H1 (cell line): Measurements from ENCODE around the gene AIPL1. TPM values are rescaled to one million over a fixed set of nuclear protein-coding genes. Genes with fewer than 3 reads are reported as not detected.
A peak's percentile ranks its signal among the peaks of the same experiment; 100 is the strongest.

Experiments
- CTCF ChIA-PET: fragments of 300-600 bp; sonication (Branson Sonifier 250); formaldehyde crosslinking; loops from one replicate; lab custom pipeline; 2021; ENCODE audit not compliant: partially characterized antibody; lab: Charles Lee
- POLR2A ChIA-PET: fragments of 300-600 bp; sonication (Branson Sonifier 250); formaldehyde crosslinking; loops from one replicate; lab custom pipeline; 2021; ENCODE audit warnings: inconsistent platforms; ENCODE audit not compliant: partially characterized antibody; lab: Charles Lee
- DNase-seq, 2 experiments: peaks; one replicate each; pipeline versions ENCODE4 v3.0.0 to v3.0.0-alpha.2; 2010 to 2022; ENCODE audit warnings: low spot score in 2 of 2, low read depth in 1 of 2, mixed read lengths in 1 of 2
- FAIRE-seq: peaks from 2 replicates; lab custom pipeline; 2011; peaks lifted over from hg19 to GRCh38; lab: Jason Lieb, UNC
- H2AFZ ChIP-seq: 2 replicates; pipeline ENCODE4 v1.8.1; 2012; ENCODE audit warnings: low read length, inconsistent platforms
- H2AK5ac ChIP-seq: 2 replicates; pipeline ENCODE4 v1.6.1; 2013; ENCODE audit warnings: low read depth, low read length
- H2BK120ac ChIP-seq: replicated peaks from 2 replicates; pipeline ENCODE3; 2013; ENCODE audit warnings: low read depth, low read length, inconsistent platforms
- H2BK12ac ChIP-seq: 2 replicates; pipeline ENCODE4 v1.6.1; 2013; ENCODE audit warnings: low read depth, low read length
- H2BK15ac ChIP-seq: 2 replicates; pipeline ENCODE4 v1.6.1; 2013; ENCODE audit warnings: low read length
- H2BK20ac ChIP-seq: 2 replicates; pipeline ENCODE4 v1.6.1; 2013; ENCODE audit warnings: low read length
- H2BK5ac ChIP-seq: 2 replicates; pipeline ENCODE4 v1.6.1; 2013; ENCODE audit warnings: low read depth, low read length
- H3K14ac ChIP-seq: 2 replicates; pipeline ENCODE4 v1.6.1; 2013; ENCODE audit warnings: inconsistent platforms; ENCODE audit not compliant: insufficient read length
- H3K18ac ChIP-seq: 2 replicates; pipeline ENCODE4 v1.6.1; 2013; ENCODE audit warnings: low read length; ENCODE audit errors: extremely low read depth
- H3K23ac ChIP-seq: 2 replicates; pipeline ENCODE4 v1.6.1; 2013; ENCODE audit warnings: inconsistent platforms; ENCODE audit not compliant: insufficient read length
- H3K23me2 ChIP-seq: 2 replicates; pipeline ENCODE4 v1.6.1; 2013; ENCODE audit warnings: low read depth, low read length
- H3K27ac ChIP-seq: 2 replicates; pipeline ENCODE4 v1.6.1; 2011; ENCODE audit warnings: low read depth, low read length, inconsistent platforms
- H3K27me3 ChIP-seq, 4 experiments: replicated peaks in 1 of 4; 1 replicate in 1 of 4; 2 replicates in 3 of 4; pipeline versions ENCODE4 v1.6.1 to v1.8.1; 2011 to 2013; ENCODE audit warnings: low read length in 3 of 4, mild to moderate bottlenecking in 3 of 4, inconsistent platforms in 2 of 4, mixed read lengths in 2 of 4, moderate library complexity in 1 of 4; ENCODE audit not compliant: control insufficient read depth in 3 of 4, insufficient read depth in 3 of 4; ENCODE audit errors: extremely low read depth in 1 of 4
- H3K36me3 ChIP-seq, 4 experiments: 2 replicates each; pipeline versions ENCODE4 v1.6.1 to v1.8.1; 2011 to 2013; ENCODE audit warnings: mild to moderate bottlenecking in 4 of 4, low read length in 3 of 4, moderate library complexity in 2 of 4, control low read depth in 1 of 4, inconsistent platforms in 1 of 4; ENCODE audit not compliant: insufficient read depth in 4 of 4, control insufficient read depth in 2 of 4
- H3K4ac ChIP-seq: replicated peaks from 2 replicates; pipeline ENCODE3; 2013; ENCODE audit warnings: low read length, low read depth, mixed read lengths, inconsistent platforms; ENCODE audit not compliant: insufficient read length
- H3K4me1 ChIP-seq, 4 experiments: replicated peaks in 1 of 4; 1 replicate in 1 of 4; 2 replicates in 3 of 4; pipeline versions ENCODE4 v1.6.1 to v1.8.1; 2011 to 2013; ENCODE audit warnings: low read length in 3 of 4, inconsistent platforms in 2 of 4, mixed read lengths in 1 of 4; ENCODE audit not compliant: insufficient read depth in 4 of 4, control insufficient read depth in 3 of 4
- H3K4me2 ChIP-seq, 2 experiments: 2 replicates each; pipeline versions ENCODE4 v1.6.1 to v1.8.1; 2011 to 2013; ENCODE audit warnings: low read depth in 2 of 2, low read length in 2 of 2, control low read depth in 1 of 2, inconsistent platforms in 1 of 2, mild to moderate bottlenecking in 1 of 2; ENCODE audit not compliant: insufficient read depth in 1 of 2
- H3K4me3 ChIP-seq, 4 experiments: fragments of 200-600, 300-600 bp in 1 of 4; sonication (generic), shearing (Covaris generic), sonication (Bioruptor Twin) in 1 of 4; 2 replicates each; pipeline versions ENCODE4 v1.5.1 to v1.8.1; 2011 to 2016; ENCODE audit warnings: low read length in 4 of 4, low read depth in 3 of 4, control low read depth in 2 of 4, inconsistent platforms in 2 of 4, mild to moderate bottlenecking in 2 of 4, mixed read lengths in 1 of 4, moderate library complexity in 1 of 4; ENCODE audit not compliant: insufficient read depth in 2 of 4; ENCODE audit errors: extremely low read depth in 1 of 4
- H3K56ac ChIP-seq: replicated peaks from 2 replicates; pipeline ENCODE3; 2013; ENCODE audit warnings: low read depth, mild to moderate bottlenecking, mixed read lengths, low read length, inconsistent platforms; ENCODE audit not compliant: insufficient read length
- H3K79me1 ChIP-seq: 2 replicates; pipeline ENCODE4 v1.6.1; 2013; ENCODE audit warnings: low read depth, low read length, control low read depth
- H3K79me2 ChIP-seq, 2 experiments: 2 replicates each; pipeline versions ENCODE4 v1.6.1 to v1.8.1; 2012 to 2013; ENCODE audit warnings: low read length in 2 of 2, mild to moderate bottlenecking in 2 of 2, inconsistent platforms in 1 of 2; ENCODE audit not compliant: insufficient read depth in 2 of 2, control insufficient read depth in 1 of 2
- H3K9ac ChIP-seq, 4 experiments: replicated peaks in 1 of 4; 1 replicate in 1 of 4; 2 replicates in 3 of 4; pipeline versions ENCODE4 v1.6.1 to v1.8.1; 2011 to 2013; ENCODE audit warnings: low read depth in 3 of 4, low read length in 3 of 4, control low read depth in 2 of 4, mild to moderate bottlenecking in 2 of 4, moderate library complexity in 2 of 4, inconsistent platforms in 1 of 4; ENCODE audit errors: extremely low read depth in 1 of 4
- H3K9me3 ChIP-seq, 2 experiments: 2 replicates each; pipeline versions ENCODE4 v1.6.1 to v1.8.1; 2012 to 2013; ENCODE audit warnings: mild to moderate bottlenecking in 2 of 2, moderate library complexity in 2 of 2, control low read depth in 1 of 2, inconsistent platforms in 1 of 2, low read depth in 1 of 2, low read length in 1 of 2, mixed read lengths in 1 of 2; ENCODE audit not compliant: insufficient read depth in 2 of 2
- H4K20me1 ChIP-seq, 2 experiments: replicated peaks in 1 of 2; 2 replicates each; pipeline versions ENCODE3 to v1.8.1; 2011 to 2013; ENCODE audit warnings: inconsistent platforms in 2 of 2, low read length in 2 of 2, mild to moderate bottlenecking in 1 of 2; ENCODE audit not compliant: insufficient read depth in 2 of 2, control insufficient read depth in 1 of 2
- H4K5ac ChIP-seq: 2 replicates; pipeline ENCODE4 v1.6.1; 2013; ENCODE audit warnings: low read length, low read depth, mixed read lengths, inconsistent platforms; ENCODE audit not compliant: insufficient read length
- H4K8ac ChIP-seq: 2 replicates; pipeline ENCODE4 v1.8.0; 2013; ENCODE audit warnings: mild to moderate bottlenecking, moderate library complexity, low read length, inconsistent platforms; ENCODE audit not compliant: insufficient read depth; ENCODE audit errors: extremely low read depth
- H4K91ac ChIP-seq: replicated peaks from 2 replicates; pipeline ENCODE3; 2013; ENCODE audit warnings: low read length, mixed read lengths, inconsistent platforms; ENCODE audit not compliant: insufficient read length
- ATF2 ChIP-seq: IDR thresholded peaks from 2 replicates; pipeline ENCODE4 v1.6.1; 2012; ENCODE audit warnings: low read length, inconsistent platforms
- JUND ChIP-seq: IDR thresholded peaks from 2 replicates; pipeline ENCODE4 v1.6.1; 2011; ENCODE audit warnings: mild to moderate bottlenecking, improper control_type of control experiment, low read length
- KDM4A ChIP-seq: IDR thresholded peaks from one replicate; pipeline ENCODE4 v1.7.1; 2012; ENCODE audit warnings: low read depth, mild to moderate bottlenecking, moderate library complexity, low read length, inconsistent platforms; ENCODE audit not compliant: severe bottlenecking
- RAD21 ChIP-seq, 2 experiments: IDR thresholded peaks in 1 of 2; conservative IDR thresholded peaks in 1 of 2; 2 replicates each; pipeline ENCODE4 v1.6.1; 2011; ENCODE audit warnings: low read depth in 2 of 2, low read length in 2 of 2, improper control_type of control experiment in 1 of 2, inconsistent platforms in 1 of 2, mild to moderate bottlenecking in 1 of 2, moderate library complexity in 1 of 2
- RFX5 ChIP-seq: IDR thresholded peaks from 2 replicates; pipeline ENCODE4 v1.6.1; 2011; ENCODE audit warnings: low read depth, low read length, improper control_type of control experiment, borderline replicate concordance
- TAF1 ChIP-seq: IDR thresholded peaks from 2 replicates; pipeline ENCODE4 v1.6.1; 2011; ENCODE audit warnings: mild to moderate bottlenecking, low read depth, low read length
- YY1 ChIP-seq: IDR thresholded peaks from 2 replicates; pipeline ENCODE4 v1.6.1; 2011; ENCODE audit warnings: low read depth, mild to moderate bottlenecking, low read length
- WGBS, 2 experiments: shearing (Covaris generic) in 1 of 2; methylation state at CpG; one replicate each; pipeline versions ENCODE4 v1.1.6 to v1.1.7; 2013 to 2015; ENCODE audit warnings: low lambda C conversion rate in 2 of 2, mixed read lengths in 2 of 2, inconsistent platforms in 1 of 2, low coverage in 1 of 2, missing lambda C conversion rate in 1 of 2; ENCODE audit not compliant: insufficient replicate concordance in 2 of 2, insufficient coverage in 1 of 2, insufficient read length in 1 of 2; ENCODE audit errors: extremely low coverage in 1 of 2, missing lambda C conversion rate in 1 of 2; 5-methylcytosine and 5-hydroxymethylcytosine counted together
- polyA plus RNA-seq, 7 experiments: library from polyadenylated mRNA; depleted of rRNA in 3 of 7; stranded (reverse) in 5 of 7; unstranded in 2 of 7; fragments of >200 nt in 5 of 7; fragments of 200-250 nt in 2 of 7; gene quantifications; 1 replicate in 5 of 7; 2 replicates in 1 of 7; 4 replicates in 1 of 7; pipeline versions ENCODE4 v1.2.1 to v1.2.3, GENCODE V29; 2011 to 2013; ENCODE audit warnings: missing spikeins in 2 of 7, mixed read lengths in 2 of 7
- total RNA-seq: library from RNA; stranded (reverse); fragmentation: NEBNext Ultra II Directional; extraction: Animal tissue kit (Norgen Biotek cat#: 25700); gene quantifications from 2 replicates; pipeline ENCODE4 v1.2.1, GENCODE V29; 2021

AIPL1 gene
- total and polyA plus RNA-seq, 2 of the 8 experiments (the other 6 are each of a cell fraction or from before 2014, with no cell fraction given) = 0.56 to 0.71 TPM

GRCh38 chr17:6471531-6472465 lies 36.9 kb upstream of the AIPL1 start:
- Histone ChIP-seq H3K14ac (no peak overlapping the region), H4K8ac (no peak overlapping the region), H3K4me2 (no peak overlapping the region), H2BK5ac (no peak overlapping the region; the same call in 1 of the 2 replicates), H3K36me3 (no peaks in the 10 kb centered on the region)
- WGBS, 2 experiments = 82% methylated on average over 19 of the region's 19 CpGs; no CpG with 5 or more reads in 1 of the 2 experiments
- CTCF ChIA-PET = interaction anchor here (0.5 to 6.4 kb wide), 31 partner anchors 10 to 1622 kb away, joined by 3 to 68 read pairs (median 4); no protein-coding TSS in a partner anchor
- TF ChIP-seq RFX5 (no peak), ATF2 (no peak), KDM4A (no peak), YY1 (no peak), RAD21 (IDR thresholded peaks at IDR 0.05 in 1 of 2, conservative IDR thresholded peaks at IDR 0.05 in 1 of 2; ENCODE audit: low read depth in 2 of 2, low read length in 2 of 2) (peak in 1 of 2 experiments; percentile 3; a peak in 1 of 4 replicates), JUND (no peak), TAF1 (no peak)
- TF ChIP-seq, all 59 proteins: peak for 1
- Histone ChIP-seq H2BK12ac (no peak overlapping the region; the same call in 1 of the 2 replicates), H3K56ac (no peak overlapping the region), H3K79me1 (no peaks in the 10 kb centered on the region), H3K23ac (no peak overlapping the region), H3K18ac (no peak overlapping the region), H3K4me3 (no peak overlapping the region), H4K5ac (no peak overlapping the region), H2BK15ac (0 out of 2 replicates have a peak overlapping the region, but pooled peaks have one; percentile 3), H3K4ac (no peak overlapping the region), H4K20me1 (no peaks in the 10 kb centered on the region), H2AK5ac (no peak overlapping the region), H3K4me1 (peaks cover 0 to 13% (median 8%) of the 10 kb centered on the region in 4 experiments; a peak in 4 of 7 replicates), H2BK20ac (no peak overlapping the region), H3K27me3 (no peaks in the 10 kb centered on the region), H3K27ac (no peak overlapping the region), H3K9ac (no peak overlapping the region), H2AFZ (no peak overlapping the region), H3K79me2 (no peaks in the 10 kb centered on the region), H3K9me3 (no peaks in the 10 kb centered on the region), H4K91ac (peak overlapping the region; percentile 69), H2BK120ac (no peak overlapping the region), H3K23me2 (no peaks in the 10 kb centered on the region)
- no peak for DNase-seq
- no peak for FAIRE-seq
- POLR2A ChIA-PET = interaction anchor here (1.1 to 1.8 kb wide), 10 partner anchors 10 to 29 kb away, joined by 3 to 10 read pairs (median 4); partner anchors contain the start of gene PIMREG
